Astrocyte (in vitro differentiated cells and primary cell): ENCODE results near the gene DYNLRB2.

Experiments
- EZH2 ChIP-seq: IDR thresholded peaks from 2 replicates; pipeline ENCODE4 v1.6.1; 2012; ENCODE audit warnings: mild to moderate bottlenecking, low read length, inconsistent platforms; ENCODE audit not compliant: insufficient read depth
- TF ChIP-seq, protein P1 (sequence below): IDR thresholded peaks from 2 replicates; pipeline ENCODE4 v1.5.1; 2011; ENCODE audit warnings: low read depth, mild to moderate bottlenecking, inconsistent platforms, low read length, moderate library complexity; ENCODE audit not compliant: insufficient read depth

DNA sequence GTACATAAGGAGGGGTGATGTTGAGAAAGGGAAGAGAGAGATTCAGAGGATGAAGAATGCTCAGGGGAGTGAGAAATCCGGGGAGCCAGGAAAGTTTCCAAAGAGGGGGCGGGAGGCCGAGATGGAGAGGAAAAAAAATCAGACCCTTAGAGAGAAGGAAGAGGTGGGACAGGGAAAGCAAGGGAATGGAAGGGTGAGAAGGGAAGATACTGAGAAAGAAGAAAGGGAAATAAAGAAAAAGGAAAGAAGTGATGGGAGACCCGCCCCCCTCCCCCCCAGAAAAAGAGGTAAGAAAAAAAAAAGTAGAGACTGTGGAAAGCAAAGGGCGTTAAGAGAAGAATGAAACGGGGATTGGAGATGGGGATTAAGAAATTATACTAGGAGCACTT lies 507 bp downstream of the DYNLRB2 start:
- TF ChIP-seq, protein P1, sequence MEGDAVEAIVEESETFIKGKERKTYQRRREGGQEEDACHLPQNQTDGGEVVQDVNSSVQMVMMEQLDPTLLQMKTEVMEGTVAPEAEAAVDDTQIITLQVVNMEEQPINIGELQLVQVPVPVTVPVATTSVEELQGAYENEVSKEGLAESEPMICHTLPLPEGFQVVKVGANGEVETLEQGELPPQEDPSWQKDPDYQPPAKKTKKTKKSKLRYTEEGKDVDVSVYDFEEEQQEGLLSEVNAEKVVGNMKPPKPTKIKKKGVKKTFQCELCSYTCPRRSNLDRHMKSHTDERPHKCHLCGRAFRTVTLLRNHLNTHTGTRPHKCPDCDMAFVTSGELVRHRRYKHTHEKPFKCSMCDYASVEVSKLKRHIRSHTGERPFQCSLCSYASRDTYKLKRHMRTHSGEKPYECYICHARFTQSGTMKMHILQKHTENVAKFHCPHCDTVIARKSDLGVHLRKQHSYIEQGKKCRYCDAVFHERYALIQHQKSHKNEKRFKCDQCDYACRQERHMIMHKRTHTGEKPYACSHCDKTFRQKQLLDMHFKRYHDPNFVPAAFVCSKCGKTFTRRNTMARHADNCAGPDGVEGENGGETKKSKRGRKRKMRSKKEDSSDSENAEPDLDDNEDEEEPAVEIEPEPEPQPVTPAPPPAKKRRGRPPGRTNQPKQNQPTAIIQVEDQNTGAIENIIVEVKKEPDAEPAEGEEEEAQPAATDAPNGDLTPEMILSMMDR: no peak
- no peak for TF ChIP-seq EZH2
